Central memory CD8-positive, alpha-beta T cell (primary cell): ENCODE data around the gene SLC25A4.

ENCODE experiments used
- ATAC-seq: fragments of 150-1000 bp; cut with Tn5 transposase; replicated peaks from 2 replicates; pipeline ENCODE4 v1.10.0; 2022; ENCODE audit warnings: mild to moderate bottlenecking, moderate FRiP score, moderate number of reproducible peaks; ENCODE audit not compliant: poor library complexity, severe bottlenecking; ENCODE audit errors: extremely low read depth
- DNase-seq, 2 donors: peaks; one replicate each; pipeline ENCODE4 v3.0.0; 2021; ENCODE audit warnings: low spot score in 2 of 2
- H3K27ac Mint-ChIP-seq: one replicate; pipeline ENCODE4 v1.8.0; 2022; ENCODE audit warnings: low read depth, mild to moderate bottlenecking, moderate library complexity, mixed read lengths
- H3K27me3 Mint-ChIP-seq: one replicate; pipeline ENCODE4 v1.8.0; 2022; ENCODE audit warnings: mixed read lengths
- H3K36me3 Mint-ChIP-seq: one replicate; pipeline ENCODE4 v1.8.0; 2022; ENCODE audit warnings: mild to moderate bottlenecking, moderate library complexity, mixed read lengths; ENCODE audit not compliant: insufficient read depth
- H3K4me1 Mint-ChIP-seq: one replicate; pipeline ENCODE4 v1.8.0; 2022; ENCODE audit warnings: mixed read lengths
- H3K4me3 Mint-ChIP-seq: one replicate; pipeline ENCODE4 v1.8.0; 2022; ENCODE audit warnings: mild to moderate bottlenecking, moderate library complexity, mixed read lengths
- H3K9me3 Mint-ChIP-seq: one replicate; pipeline ENCODE4 v1.8.0; 2022; ENCODE audit warnings: mixed read lengths

The SLC25A4 gene

GRCh38 chr4:185127021-185127925, 15.8 kb upstream of the SLC25A4 start:
- H3K9me3 Mint-ChIP-seq, result no peaks in the 10 kb centered on the region
- peak overlapping the region; percentile 67 for H3K4me3 Mint-ChIP-seq
- DNase-seq, result no peak
- ATAC-seq, result peak; percentile 16
- H3K27me3 Mint-ChIP-seq, result peaks cover 52% of the 10 kb centered on the region
- H3K4me1 Mint-ChIP-seq, result peaks cover 9% of the 10 kb centered on the region
- peaks cover 2% of the 10 kb centered on the region for H3K36me3 Mint-ChIP-seq
- no peak overlapping the region for H3K27ac Mint-ChIP-seq

- H3K4me1 Mint-ChIP-seq, result no peaks in the 10 kb centered on the region
- peaks cover 42% of the 10 kb centered on the region for H3K27me3 Mint-ChIP-seq
- ATAC-seq, result peak; percentile 60
- H3K36me3 Mint-ChIP-seq, result no peaks in the 10 kb centered on the region
- H3K4me3 Mint-ChIP-seq, result peak overlapping the region; percentile 67
- no peaks in the 10 kb centered on the region for H3K9me3 Mint-ChIP-seq
- no peak overlapping the region for H3K27ac Mint-ChIP-seq
- no peak for DNase-seq
Measured at GRCh38 chr4:185128272-185129119, 14.6 kb upstream of the SLC25A4 start.

GRCh38 chr4:185134307-185134869, 8.7 kb upstream of the SLC25A4 start:
- Mint-ChIP-seq H3K36me3 (peaks cover 1% of the 10 kb centered on the region), H3K4me3 (no peak overlapping the region), H3K4me1 (no peaks in the 10 kb centered on the region), H3K27ac (no peak overlapping the region), H3K9me3 (no peaks in the 10 kb centered on the region), H3K27me3 (peaks cover 48% of the 10 kb centered on the region)
- ATAC-seq (no peak), DNase-seq (no peak)

- Mint-ChIP-seq H3K27ac (no peak overlapping the region), H3K27me3 (peaks cover 27% of the 10 kb centered on the region), H3K4me3 (no peak overlapping the region), H3K36me3 (peaks cover 1% of the 10 kb centered on the region), H3K4me1 (peaks cover 2% of the 10 kb centered on the region), H3K9me3 (no peaks in the 10 kb centered on the region)
- ATAC-seq (no peak), DNase-seq (no peak)
Measured at GRCh38 chr4:185137233-185137925, 5.7 kb upstream of the SLC25A4 start.

GRCh38 chr4:185138161-185138560, 4.9 kb upstream of the SLC25A4 start:
- H3K27me3 Mint-ChIP-seq, result peaks cover 27% of the 10 kb centered on the region
- H3K4me1 Mint-ChIP-seq, result peaks cover 7% of the 10 kb centered on the region
- no peak for DNase-seq

GRCh38 chr4:185139736-185140135, 3.3 kb upstream of the SLC25A4 start:
- Mint-ChIP-seq H3K36me3 (peaks cover 9% of the 10 kb centered on the region), H3K27ac (no peak overlapping the region), H3K4me1 (peaks cover 13% of the 10 kb centered on the region), H3K4me3 (no peak overlapping the region), H3K27me3 (peaks cover 27% of the 10 kb centered on the region), H3K9me3 (no peaks in the 10 kb centered on the region)
- no peak for DNase-seq
- no peak for ATAC-seq

More at GRCh38 chr4:185138161-185138560, 4.9 kb upstream of the SLC25A4 start:
- no peak for ATAC-seq
- Mint-ChIP-seq H3K4me3 (no peak overlapping the region), H3K36me3 (peaks cover 7% of the 10 kb centered on the region), H3K27ac (no peak overlapping the region), H3K9me3 (no peaks in the 10 kb centered on the region)

- DNase-seq, result no peak
- Mint-ChIP-seq H3K4me3 (no peak overlapping the region), H3K9me3 (no peaks in the 10 kb centered on the region), H3K36me3 (peaks cover 8% of the 10 kb centered on the region), H3K27ac (no peak overlapping the region), H3K4me1 (peaks cover 13% of the 10 kb centered on the region), H3K27me3 (peaks cover 21% of the 10 kb centered on the region)
- no peak for ATAC-seq
Measured at GRCh38 chr4:185141777-185142176, 1.3 kb upstream of the SLC25A4 start.

- peaks cover 8% of the 10 kb centered on the region for H3K36me3 Mint-ChIP-seq
- peak overlapping the region; percentile 81 for H3K27ac Mint-ChIP-seq
- H3K4me1 Mint-ChIP-seq, result peaks cover 13% of the 10 kb centered on the region
- no peaks in the 10 kb centered on the region for H3K9me3 Mint-ChIP-seq
- peaks cover 14% of the 10 kb centered on the region for H3K27me3 Mint-ChIP-seq
- DNase-seq (no peak), ATAC-seq (peak; percentile 27)
- peak overlapping the region; percentile 87 for H3K4me3 Mint-ChIP-seq
Measured at GRCh38 chr4:185142564-185142911, 528 bp upstream of the SLC25A4 start.

GRCh38 chr4:185143601-185143969, 519 bp downstream of the SLC25A4 start:
- Mint-ChIP-seq H3K4me1 (peaks cover 13% of the 10 kb centered on the region), H3K27me3 (peaks cover 3% of the 10 kb centered on the region), H3K36me3 (peaks cover 8% of the 10 kb centered on the region), H3K9me3 (no peaks in the 10 kb centered on the region), H3K27ac (peak overlapping the region; percentile 62), H3K4me3 (peak overlapping the region; percentile 87)
- DNase-seq (no peak), ATAC-seq (peak; percentile 35)

- ATAC-seq (no peak), DNase-seq (no peak)
- peak overlapping the region; percentile 87 for H3K4me3 Mint-ChIP-seq
- H3K27ac Mint-ChIP-seq, result no peak overlapping the region
- no peaks in the 10 kb centered on the region for H3K9me3 Mint-ChIP-seq
- H3K4me1 Mint-ChIP-seq, result peaks cover 13% of the 10 kb centered on the region
- peaks cover 10% of the 10 kb centered on the region for H3K36me3 Mint-ChIP-seq
- H3K27me3 Mint-ChIP-seq, result no peaks in the 10 kb centered on the region
Measured at GRCh38 chr4:185144601-185145240, 1.7 kb downstream of the SLC25A4 start.

GRCh38 chr4:185145572-185145971, 2.5 kb downstream of the SLC25A4 start:
- Mint-ChIP-seq H3K4me1 (peaks cover 13% of the 10 kb centered on the region), H3K4me3 (no peak overlapping the region), H3K36me3 (peaks cover 10% of the 10 kb centered on the region), H3K27ac (no peak overlapping the region), H3K27me3 (no peaks in the 10 kb centered on the region), H3K9me3 (no peaks in the 10 kb centered on the region)
- DNase-seq (no peak), ATAC-seq (no peak)

GRCh38 chr4:185149392-185149791, 6.3 kb downstream of the SLC25A4 start:
- ATAC-seq (no peak), DNase-seq (no peak)
- Mint-ChIP-seq H3K9me3 (no peaks in the 10 kb centered on the region), H3K27me3 (no peaks in the 10 kb centered on the region), H3K4me1 (no peaks in the 10 kb centered on the region), H3K27ac (no peak overlapping the region), H3K4me3 (no peak overlapping the region), H3K36me3 (peaks cover 18% of the 10 kb centered on the region)
